ENCODE measurements around the gene FUBP3.

The FUBP3 gene

DNA sequence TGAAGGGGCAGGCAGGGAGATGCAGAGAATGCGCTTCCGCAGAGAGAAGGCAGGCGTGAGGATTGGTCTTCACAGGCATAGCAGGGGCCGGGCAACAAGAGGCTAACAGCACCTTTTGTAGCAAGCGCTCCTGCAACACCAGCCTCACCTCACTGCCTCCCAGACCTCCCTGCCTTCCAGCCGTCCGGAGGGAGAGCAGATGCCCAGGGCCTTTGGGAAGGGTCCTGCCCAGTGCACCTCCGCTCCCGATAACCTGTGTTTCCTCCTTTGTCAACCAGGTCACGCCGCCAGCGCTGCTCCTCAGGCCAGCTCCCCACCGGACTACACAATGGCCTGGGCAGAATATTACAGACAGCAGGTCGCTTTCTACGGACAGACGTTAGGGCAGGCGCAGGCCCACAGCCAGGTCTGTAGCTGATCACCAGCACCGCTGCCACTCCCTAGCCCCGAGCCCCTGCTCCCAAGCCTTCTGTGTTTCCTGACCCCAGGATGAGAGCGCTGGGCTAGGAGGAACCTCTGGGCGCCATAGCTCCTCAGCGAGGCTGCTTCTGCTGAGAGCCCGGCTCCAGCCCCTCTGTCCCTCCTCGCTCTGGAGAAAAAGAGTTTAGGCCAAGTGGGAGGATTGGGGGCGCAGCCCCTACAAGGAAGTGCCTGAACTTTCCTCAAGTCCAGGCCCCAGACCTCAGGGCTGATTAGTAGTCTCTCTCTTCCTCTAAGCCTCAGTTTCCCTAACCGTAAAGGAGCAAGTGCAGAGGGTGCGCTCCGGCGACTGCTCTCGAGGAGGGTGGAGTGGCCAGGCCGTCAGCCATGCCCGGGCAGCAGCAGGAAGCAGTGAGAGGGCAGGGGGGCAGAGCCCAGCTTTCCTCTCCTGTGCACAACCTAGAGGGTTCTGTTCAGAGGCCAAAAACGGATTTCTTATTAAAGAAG is 56.6 kb downstream of the FUBP3 start:
- DNase-seq: no peak

DNA sequence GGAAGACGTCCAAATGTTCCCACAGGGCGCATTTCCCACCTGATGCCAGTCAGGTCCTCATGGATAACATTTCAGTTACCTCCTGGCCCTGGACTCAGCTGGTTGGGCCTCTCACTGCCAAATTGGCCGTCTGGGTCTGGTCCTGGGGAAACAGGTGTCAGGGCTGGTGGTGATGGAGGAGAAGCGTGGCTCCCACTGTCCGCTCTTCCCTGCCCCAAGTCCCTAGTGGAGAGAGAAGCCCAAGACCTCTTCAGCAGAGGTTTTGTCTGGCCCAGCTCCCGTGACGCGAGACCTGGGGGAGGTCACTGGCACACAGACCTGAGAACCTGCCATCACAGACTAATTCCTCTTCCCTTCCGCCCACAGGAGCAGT is 57.3 kb downstream of the FUBP3 start:
- DNase-seq: no peak

DNA sequence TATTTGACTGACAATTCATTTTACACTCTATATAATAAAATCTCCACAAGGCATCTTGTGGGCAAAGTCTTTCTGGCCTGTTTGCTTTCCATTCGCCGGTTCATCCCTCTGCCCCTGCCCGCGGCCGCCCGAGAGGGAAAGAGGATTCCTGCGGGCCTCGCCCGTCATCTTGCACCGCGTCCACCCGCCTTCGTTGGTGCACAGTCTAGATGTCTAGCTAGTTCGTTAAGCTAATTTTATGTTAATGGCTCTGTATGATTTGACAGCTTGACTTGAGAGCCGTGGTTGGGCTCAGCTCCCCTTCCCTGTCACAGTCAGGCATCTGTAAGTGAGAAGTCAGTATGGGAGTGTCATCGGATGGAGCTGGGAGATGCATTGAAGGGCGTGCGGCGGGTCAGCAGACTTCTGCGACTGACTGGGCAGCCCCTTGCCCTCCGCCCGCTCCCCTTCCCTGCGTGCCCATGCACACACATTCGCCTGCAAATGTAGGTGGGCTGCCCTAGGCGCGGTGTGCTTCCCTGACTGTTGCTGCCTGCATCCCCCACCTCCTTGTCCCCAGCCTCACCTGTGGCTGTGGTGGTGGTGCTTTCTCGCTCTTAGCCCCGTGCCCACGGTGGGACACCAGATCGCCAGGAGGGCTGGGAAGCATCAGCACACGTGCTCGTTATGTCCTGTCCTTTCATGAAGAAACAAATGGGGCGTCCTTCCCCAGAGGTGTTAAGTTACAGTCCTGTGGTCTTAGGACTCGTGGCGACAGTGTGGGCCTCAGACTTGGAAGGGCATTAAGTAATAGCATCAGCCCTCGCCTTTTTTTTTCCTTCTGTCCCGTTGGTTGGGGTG is 59.1 kb downstream of the FUBP3 start:
- DNase-seq: no peak

DNA sequence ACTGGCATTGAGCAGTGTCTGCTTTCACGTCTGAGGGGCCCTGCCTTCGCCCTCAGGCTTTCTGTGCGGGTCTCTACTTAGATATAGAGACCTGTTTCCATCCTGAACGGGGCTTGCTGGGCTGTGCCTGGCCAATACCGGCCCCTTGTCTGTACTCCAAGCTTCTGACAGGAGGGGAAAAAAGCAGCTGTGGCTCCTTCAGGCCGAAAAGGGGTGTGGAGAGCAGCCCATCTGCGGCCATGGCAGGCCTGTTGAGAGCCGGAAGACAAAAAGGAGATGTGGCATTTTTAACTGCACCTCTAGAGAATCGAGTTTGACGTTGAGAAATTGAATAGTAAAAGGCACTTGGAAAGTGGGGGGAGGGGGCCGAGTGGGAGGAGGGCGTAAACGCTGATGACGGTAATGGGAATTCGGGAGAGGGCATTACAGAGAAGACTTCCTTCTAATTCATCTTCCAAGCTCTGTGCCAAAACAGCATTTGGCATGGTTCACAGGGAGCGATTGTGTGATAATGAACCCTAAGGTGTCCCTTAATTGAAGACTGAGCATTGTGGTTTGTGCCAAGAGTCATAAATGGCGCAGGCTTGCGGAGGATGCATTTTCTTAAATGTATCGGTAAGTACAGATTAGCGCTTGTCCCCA is 59.9 kb downstream of the FUBP3 start:
- no peak for DNase-seq

DNA sequence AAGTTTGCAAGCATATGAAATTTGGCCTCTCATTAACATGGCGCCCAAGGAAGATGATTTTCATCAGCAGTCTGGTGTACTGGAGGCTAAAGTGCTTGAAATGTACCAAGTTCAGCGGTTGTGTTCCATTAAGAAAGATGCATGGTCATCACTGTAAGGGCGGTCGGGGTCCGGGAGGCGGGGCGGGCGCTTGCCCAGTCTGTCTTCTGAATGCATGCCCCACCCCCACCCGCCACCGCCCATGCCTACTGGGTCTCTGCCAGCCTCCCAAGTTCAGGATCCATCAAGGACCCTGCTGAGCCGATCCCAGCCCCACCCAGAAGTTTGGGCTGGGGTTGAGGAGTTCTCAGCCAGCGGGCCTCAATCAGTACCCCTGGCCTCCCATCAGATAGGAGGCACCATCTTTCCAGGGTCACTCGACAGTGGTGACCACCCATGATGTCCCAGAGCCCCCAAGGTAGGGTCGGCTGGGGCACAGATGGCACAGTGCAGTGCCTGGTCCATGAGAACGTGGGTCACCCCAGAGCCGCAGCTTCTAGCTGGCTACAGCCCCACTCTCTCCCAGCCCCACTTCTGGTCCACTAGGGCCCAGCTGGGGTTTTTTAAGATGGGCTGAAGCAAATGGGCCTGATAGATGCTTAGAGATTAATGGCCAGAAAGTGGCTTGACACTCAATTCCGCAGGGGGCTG is 60.6 kb downstream of the FUBP3 start:
- no peak for DNase-seq

DNA sequence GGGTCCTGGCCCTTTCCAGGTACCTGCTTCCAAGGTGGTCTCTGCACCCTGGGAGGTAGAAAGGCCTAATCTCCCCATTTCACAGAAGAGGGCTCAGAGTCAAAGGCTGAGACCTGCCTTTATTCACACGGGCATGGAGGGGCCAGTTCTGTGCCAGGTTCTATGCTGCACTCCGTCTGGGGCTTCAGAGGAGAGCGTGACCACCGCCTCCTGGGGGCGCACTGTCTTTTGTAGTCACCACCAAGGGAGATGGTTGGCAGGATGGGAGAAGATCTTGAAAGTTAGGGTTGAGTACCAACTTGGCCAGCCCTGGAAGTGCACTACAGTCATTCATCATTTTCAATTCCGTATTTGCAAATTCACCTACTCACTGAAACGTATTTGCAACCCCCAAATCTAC is 61.3 kb downstream of the FUBP3 start:
- DNase-seq: no peak

DNA sequence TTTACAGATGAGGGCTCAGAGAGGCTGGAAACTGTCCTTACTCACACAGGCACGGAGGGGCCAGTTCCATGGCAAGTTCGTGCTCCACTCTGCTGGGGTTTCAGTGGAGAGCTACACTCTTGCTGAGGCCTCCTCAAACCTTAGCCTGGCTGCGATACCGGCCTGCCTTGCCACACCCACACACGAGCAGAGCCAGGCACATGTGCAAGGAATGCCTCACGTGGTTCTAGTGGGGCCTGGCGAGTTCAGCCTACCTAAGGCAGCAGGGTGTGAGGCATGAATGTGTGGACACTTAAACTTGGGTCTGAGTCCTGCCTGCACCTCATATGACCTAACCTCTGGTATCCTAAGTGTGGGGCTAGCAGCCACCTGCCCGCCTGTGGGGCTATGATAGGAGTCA is 63.5 kb downstream of the FUBP3 start:
- DNase-seq: no peak

DNA sequence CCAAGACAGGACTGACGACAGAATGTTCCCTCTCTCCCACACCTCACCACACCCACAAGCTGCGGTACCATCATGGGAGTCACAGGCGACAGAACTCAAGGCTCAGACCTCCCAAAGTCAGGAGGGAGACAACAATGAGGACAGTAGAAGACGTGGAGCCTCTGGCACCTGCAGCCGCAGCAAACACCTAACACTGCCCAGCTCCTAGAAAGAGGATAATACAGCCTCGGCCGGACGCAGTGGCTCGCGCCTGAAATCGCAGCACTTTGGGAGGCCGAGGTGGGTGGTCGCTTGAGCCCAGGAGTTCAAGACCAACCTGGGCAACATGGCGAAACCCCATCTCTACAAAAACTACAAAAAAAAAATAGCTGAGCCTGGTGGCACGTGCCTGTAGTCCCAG is 71.8 kb downstream of the FUBP3 start:
- DNase-seq: no peak

DNA sequence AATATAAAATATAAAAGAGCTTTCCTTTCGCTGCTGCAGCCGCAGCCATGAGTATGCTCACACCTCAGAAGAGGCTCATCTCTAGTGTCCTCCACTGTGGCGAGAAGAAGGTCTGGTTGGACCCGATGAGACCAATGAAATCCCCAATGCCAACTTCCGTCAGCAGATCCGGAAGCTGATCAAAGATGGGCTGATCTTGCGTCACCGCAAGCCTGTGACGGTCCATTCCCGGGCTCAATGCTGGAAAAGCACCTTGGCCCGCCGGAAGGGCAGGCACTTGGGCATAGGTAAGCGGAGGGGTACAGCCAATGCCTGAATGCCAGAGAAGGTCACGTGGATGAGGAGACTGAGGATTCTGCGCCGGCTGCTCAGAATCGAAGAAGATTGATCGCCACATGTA is 72.4 kb downstream of the FUBP3 start:
- no peak for DNase-seq

DNA sequence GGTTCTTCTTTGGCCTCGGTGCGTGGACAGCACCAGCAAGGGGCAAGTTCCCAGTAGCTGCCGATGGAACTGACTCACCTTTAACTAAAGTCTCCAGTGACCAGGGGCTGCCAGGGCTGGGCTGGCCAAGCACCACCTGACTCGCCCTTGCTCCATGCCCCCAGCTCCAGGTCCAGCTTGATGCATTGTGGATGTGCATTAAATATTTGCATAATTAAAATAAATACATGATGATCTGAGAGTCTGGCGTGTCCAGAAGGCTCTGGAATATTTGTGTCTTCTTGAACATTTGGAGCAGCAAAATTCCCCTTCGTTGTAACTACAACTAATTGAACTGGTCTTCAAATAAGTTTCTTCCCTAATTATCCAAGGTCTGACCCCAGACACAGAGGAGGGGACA is 75.5 kb downstream of the FUBP3 start:
- no peak for DNase-seq

DNA sequence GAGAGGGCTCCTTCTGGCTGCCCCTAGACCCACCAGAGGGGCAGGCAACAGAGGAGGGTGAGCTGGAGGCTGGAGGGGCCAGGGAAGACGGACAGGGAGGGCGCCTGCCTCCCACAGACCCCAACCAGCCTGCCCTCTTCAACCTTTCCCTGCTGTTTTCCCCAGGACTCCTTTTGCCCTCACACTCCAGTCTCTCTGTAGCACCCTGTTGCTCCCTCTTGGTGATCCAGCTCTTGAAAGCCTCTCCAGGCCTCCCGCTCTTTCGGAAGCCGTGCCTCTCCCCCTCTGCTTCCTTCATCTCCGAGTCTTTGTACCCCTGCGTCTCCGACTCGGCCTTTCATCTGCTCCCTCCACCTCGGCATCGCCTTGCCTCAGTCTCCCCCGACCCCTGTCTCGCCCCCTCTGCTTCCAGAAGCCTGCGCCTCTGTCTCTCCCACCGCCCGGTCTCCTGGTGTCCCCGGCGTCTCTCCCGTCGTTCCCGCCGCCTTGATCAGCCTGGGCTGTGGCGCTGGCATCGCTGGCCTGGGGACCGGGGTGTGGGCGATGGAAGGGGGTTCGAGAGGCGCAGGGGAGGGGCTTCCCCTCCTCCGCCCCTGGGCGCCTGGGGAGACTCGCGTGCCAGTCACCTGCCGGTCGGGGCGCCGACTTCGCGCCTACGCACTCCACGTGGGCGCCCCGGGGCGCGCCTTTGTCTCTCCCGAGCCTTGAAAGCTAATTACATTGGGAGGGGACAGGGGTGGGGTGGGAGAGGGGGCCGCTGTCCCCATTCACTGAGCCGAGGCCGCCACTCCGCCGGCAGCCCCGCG is 79.7 kb downstream of the FUBP3 start:
- no peak for DNase-seq

DNA sequence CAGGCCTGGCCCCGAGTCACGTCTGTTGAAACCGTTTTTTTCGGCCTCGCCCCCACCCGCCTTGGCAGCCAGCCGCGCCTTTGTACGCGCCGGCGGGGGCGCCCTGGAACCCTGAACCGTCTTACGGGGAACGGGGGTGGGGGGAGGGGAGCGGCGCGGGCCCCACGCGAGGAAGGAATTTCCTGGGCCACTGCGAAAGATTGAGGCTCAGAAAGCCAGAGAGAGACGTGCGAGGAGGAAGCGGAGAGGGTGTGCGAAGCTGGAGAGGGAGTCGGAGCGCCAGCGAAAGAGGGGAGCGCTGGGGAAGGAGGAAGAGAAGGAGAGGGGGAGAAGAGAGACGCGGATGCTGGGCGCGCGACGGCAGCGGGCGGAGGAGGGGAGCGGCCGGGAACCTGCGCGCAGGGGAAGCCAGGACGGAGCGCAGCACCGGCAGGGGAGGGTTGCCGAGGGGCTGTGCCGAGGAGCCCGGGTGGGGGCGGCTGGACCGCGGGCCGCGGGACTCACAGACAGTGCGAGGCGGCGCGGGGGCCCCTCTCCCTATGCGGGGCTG is 80.4 kb downstream of the FUBP3 start:
- DNase-seq: no peak

DNA sequence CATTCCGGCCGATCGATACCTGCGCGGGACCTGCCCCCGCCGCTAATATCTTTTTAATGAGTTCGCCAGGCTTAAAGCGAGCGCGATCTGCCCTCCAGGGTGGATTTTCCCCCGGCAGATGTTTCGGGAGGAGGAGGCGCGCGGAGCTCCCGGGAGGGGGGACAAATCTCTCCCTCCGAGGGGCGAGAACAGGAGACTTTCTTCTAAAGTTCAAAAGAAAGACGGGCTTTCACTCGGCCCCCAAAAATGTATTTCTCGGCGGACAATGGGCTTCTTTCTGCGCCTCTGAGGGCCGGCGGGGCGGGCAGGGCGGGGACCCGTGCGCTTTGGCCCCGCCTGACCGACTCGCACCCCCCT is 80.9 kb downstream of the FUBP3 start:
- no peak for DNase-seq

DNA sequence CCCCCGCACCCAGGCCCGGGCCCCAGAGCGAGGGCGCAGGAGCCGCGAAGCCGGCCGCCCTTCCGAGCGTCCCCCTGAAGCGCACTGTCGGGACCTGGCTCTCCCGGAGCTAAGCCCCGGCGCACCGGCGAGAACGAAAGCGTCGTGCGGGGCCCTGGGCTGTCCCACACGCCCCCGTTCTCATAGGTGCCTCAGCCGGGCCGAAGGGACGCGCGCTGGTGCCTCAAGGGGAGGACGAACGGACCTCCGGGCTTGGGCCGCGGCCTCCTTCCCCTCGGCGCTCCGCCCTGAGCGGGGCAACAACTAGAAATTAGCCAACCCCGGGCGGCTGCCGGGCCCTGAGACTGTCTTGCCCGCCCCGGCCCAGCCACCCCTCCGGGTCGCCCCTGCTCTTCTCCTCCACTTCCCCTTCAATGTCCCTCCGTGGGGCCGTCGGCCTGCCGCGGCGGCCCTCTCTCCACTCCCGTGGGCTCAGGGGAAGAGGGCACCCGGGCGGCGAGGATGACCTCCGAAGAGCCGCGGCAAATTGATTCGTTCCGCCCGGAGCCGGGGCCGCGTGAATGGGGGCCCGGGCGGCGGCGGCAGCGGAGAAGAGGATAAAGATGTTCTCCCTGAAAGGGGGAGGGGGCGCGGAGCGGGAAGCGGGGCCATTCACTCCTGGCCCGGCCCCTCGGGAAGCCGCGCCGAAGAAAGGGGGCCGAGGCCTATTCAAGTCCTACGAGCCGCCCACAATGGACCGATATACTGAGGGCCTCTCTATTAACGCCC is 81.5 kb downstream of the FUBP3 start:
- no peak for DNase-seq

DNA sequence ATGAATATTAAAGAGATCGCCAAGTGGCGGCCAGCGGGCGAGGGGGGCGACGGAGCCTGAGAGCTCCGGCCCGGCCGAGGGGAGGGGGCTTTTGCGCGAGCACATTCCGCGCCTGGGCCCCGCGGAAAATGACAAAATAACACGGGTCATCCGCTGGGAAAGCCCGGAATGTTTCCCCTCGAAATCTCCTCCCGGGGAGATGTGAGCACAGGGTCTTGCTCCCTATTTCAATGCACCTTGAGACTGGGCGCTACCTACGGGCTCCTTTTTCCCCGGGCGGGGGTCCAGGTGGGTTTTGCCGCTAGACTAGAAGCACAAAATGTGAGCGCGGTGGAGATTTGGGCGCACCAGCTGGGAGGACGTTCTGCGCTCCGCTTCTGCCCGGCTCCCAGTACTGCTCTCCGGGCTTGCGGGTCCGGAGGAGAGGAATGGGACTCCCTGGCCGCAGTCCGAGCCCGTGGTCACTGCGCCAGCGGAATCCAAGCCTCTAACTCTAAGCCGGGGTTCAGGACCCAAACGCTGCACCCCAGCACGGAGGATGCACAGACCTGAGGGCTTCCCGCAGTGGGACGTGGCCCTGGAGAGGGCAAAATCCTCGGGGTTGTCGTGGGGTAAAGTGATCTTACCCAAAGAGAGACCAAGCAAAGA is 82.2 kb downstream of the FUBP3 start:
- DNase-seq: no peak

DNA sequence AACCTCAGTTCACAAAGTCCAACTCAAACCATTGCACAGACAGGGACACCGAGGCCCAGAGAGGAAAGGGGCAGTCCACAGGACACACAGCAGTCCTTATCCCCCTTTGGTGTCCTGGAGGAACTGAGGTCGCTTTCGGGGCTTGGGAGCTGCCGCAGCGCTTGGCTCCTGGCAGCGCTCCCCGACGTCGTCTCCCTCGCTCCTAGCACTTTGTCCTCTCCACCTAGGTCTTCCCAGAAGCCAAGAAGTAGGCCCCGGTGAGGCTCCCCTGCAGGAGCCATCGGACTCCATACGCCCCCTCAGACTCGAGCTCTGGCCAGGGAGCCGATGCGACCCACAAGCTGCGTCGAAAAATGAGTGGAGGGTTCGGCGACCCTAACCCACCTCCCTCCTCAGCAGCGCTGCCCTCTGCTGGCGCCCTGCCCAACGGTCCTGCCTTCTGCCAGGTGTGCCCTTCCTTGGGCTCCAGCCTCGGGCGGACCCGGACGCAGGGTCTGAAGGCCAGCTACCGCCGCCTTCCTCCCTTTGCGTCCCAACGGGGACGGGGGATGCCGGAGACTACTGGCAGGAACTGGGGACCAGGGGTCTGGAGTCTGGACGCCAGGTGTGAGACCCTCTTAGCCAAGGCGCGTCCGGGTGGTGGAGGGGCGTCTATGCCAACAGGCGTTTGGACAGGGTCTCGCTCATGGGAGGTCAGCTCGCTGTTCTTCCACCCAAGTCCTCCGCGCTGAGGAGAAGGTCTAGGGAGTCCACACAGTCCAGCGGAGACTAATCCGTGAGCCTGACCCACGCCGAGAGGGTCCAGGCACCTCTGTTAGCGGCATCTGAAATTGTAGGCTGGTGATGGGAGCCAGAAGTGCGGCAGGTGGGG is 83.0 kb downstream of the FUBP3 start:
- DNase-seq: no peak

DNA sequence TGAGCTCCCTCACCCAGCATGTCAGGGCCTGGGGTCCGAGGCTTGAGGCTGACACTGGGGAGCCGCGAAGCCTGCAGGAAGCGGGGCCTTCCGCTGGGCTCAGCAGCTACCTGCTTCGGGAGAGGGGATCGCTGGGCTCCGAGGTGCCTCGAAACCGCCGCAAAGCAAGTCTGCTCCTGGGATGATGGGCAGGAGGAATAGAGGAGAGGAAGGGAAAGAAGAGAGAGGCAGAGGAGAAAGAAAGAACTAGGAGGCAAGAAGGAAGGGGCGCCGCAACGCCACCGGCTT is 83.5 kb downstream of the FUBP3 start:
- no peak for DNase-seq

DNA sequence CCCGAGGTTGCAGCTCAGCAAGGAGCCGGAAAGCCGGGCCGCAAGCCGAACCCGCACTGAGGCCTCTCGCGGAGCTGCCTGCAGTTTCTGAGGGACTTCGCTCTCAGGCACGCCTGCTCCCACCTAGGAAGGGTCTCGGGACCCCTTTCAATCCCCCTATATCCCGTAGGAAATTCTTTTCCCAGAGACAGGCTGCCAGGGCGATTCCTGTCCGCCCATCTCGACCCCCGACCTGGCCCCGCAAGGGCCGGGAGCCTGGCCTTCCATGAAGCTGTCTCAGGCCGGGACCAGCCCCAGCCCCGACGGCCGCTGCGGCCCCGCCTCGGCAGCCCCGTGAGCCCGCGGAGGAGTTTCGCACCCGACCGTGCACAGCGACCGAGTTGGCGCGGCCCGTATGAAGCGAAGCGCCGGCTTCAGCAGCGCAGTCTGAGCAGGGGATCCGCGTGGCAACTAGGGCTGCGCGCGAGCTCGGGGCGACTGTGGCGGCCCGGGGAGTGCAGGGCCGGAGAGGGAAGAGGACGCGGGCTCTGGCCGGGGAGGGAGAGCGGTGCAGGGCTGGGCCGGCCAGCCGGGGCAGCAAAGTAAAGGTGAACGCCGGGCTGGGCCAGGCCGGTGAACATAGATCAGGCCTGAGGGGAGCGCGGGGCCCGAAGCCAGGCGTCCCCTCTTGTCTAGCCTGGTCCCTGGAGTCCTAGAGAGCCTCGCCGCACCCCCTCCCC is 84.0 kb downstream of the FUBP3 start:
- no peak for DNase-seq

DNA sequence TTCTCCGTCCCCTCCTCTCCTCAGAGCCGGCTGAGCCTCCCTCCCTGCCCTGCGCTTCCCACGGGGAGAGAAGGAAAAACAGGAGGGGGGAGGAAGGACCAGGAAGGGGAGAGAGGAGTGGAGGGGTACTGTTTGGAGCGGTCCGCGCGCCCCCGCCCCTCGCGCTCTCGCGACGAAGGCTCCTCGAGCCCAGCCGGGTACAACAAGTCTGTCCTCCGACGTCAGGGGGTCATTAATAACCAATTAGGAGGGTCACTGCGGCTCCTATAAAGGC is 84.5 kb downstream of the FUBP3 start:
- DNase-seq: no peak

All from activated CD4-positive, CD25-positive, alpha-beta regulatory T cell (primary cell).